ENCODE results near the gene KCNK10.

- TF ChIP-seq CTCF (conservative IDR thresholded peaks at IDR 0.05; ENCODE audit: low read length), result no peak
- no peak for TF ChIP-seq EZH2phosphoT487 (IDR thresholded peaks at IDR 0.05; ENCODE audit: borderline replicate concordance, low read depth, low read length)
Measured at GRCh38 chr14:88163731-88164255, 159.3 kb downstream of the KCNK10 start.

Data from OCI-LY7 (cell line).